Liver (tissue), 5 donors: ENCODE measurements around the gene AP1M1. TPM values are rescaled to one million over a fixed set of nuclear protein-coding genes. Genes with fewer than 3 reads are reported as not detected.

Experiments
- polyA plus RNA-seq, 2 donors: library from polyadenylated mRNA; stranded (reverse) in 1 of 2; unstranded in 1 of 2; fragments of 200-250 nt in 1 of 2; fragments of >200 nt in 1 of 2; fragmentation: Nextera tagmentation in 1 of 2; extraction: Ambion mirVana in 1 of 2; gene quantifications; one replicate each; pipeline versions ENCODE4 v1.2.1 to v1.2.3, GENCODE V29; 2013 to 2015
- small RNA-seq: library from RNA; depleted of rRNA; stranded (forward); fragments of <200 nt; gene quantifications from one replicate; pipeline ENCODE3, GENCODE V24; 2014
- total RNA-seq, 2 donors: library from RNA; depleted of rRNA; stranded (reverse); fragments of >200 nt; gene quantifications; one replicate each; pipeline ENCODE4 v1.2.3, GENCODE V29; 2014
- donor health status: healthy.
- donor health status: healthy.
- donor health status: healthy.

The AP1M1 gene
- total and polyA plus RNA-seq, 4 donors, result 25.4 to 62.2 (median 50.4) TPM

Small RNA genes within 50 kb of the gene (small RNA-seq; reads per million reads assigned to genes)
- not detected for gene RF00017

Other genes starting within 250 kb of the AP1M1 start
- gene OR10H4, start 248.9 kb upstream of the AP1M1 start, total RNA-seq, result not detected
- not detected for gene OR10H4, start 248.9 kb upstream of the AP1M1 start, polyA plus RNA-seq
- 10 to 100 TPM; 40.8 to 59.9 TPM for gene TPM4, start 121.4 kb upstream of the AP1M1 start, total RNA-seq
- gene TPM4, start 121.4 kb upstream of the AP1M1 start, polyA plus RNA-seq, result 10 to 100 TPM; 19.8 to 46.0 TPM
- 10 to 100 TPM; 45.6 to 52.0 TPM for gene RAB8A, start 86.0 kb upstream of the AP1M1 start, total RNA-seq
- gene RAB8A, start 86.0 kb upstream of the AP1M1 start, polyA plus RNA-seq, result 10 to 100 TPM; 38.0 to 43.1 TPM
- gene HSH2D, start 54.2 kb upstream of the AP1M1 start, total RNA-seq, result 1 to 10 TPM; 1.2 to 2.9 TPM
- 1 to 10 TPM in 1 of 2 donors, under 1 TPM in 1; 0.33 to 1.2 TPM for gene HSH2D, start 54.2 kb upstream of the AP1M1 start, polyA plus RNA-seq
- not detected for gene CIB3, start 24.4 kb upstream of the AP1M1 start, total RNA-seq
- gene CIB3, start 24.4 kb upstream of the AP1M1 start, polyA plus RNA-seq, result not detected
- 10 to 100 TPM; 46.2 to 60.2 TPM for gene FAM32A, start 12.5 kb upstream of the AP1M1 start, total RNA-seq
- gene FAM32A, start 12.5 kb upstream of the AP1M1 start, polyA plus RNA-seq, result 10 to 100 TPM; 50.4 to 54.3 TPM
- gene KLF2, start 126.9 kb downstream of the AP1M1 start, total RNA-seq, result 10 to 100 TPM in 1 of 2 donors, 1 to 10 TPM in 1; 4.0 to 11.2 TPM
- gene KLF2, start 126.9 kb downstream of the AP1M1 start, polyA plus RNA-seq, result 1 to 10 TPM; 3.9 to 4.4 TPM